C4-2B (cell line): ENCODE measurements around the gene ZNF737.

Experiments
- CTCF ChIP-seq: fragments of 450-650 bp; conservative IDR thresholded peaks from 2 replicates; pipeline ENCODE4 v1.5.1; 2017; ENCODE audit warnings: mild to moderate bottlenecking
- ZFX ChIP-seq: fragments of 450-650 bp; IDR thresholded peaks from 2 replicates; pipeline ENCODE4 v1.6.1; 2017

DNA sequence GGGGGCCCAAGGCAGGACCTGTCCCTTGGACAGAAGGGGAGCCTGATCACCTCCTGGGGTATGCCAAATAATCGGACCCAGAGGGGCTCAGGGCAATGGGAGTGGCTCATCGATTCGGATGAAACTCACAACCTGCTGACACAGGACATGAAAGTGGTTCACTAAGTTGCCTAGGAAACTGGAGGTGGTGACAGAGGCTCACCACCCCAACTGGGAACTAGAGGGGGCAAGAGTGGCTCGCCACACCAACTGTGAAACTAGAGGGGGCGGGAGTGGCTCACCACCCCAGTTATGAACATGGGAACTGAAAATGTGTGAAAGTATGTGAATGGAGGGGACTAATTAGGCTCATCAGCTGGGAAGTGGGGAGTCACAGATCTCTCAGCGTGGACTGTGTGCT lies 46.3 kb upstream of the ZNF737 start:
- TF ChIP-seq CTCF (no peak), ZFX (no peak)
